Transverse colon (tissue), 4 donors: ENCODE data around the gene GOLT1A. TPM values are rescaled to one million over a fixed set of nuclear protein-coding genes. Genes with fewer than 3 reads are reported as not detected.

Experiments
- DNase-seq: peaks from one replicate; pipeline ENCODE4 v3.0.0-alpha.2; 2019
- H3K27ac ChIP-seq, 4 donors: fragments of 200-600 bp; sonication (generic); 2 replicates each; pipeline ENCODE4 v1.5.1; 2016 to 2018; ENCODE audit warnings: inconsistent platforms in 4 of 4
- H3K27me3 ChIP-seq: fragments of 200-600 bp; sonication (generic); 2 replicates; pipeline ENCODE4 v1.5.1; 2017; ENCODE audit warnings: inconsistent platforms
- H3K36me3 ChIP-seq, 4 donors: fragments of 200-600 bp; sonication (generic); 2 replicates each; pipeline ENCODE4 v1.5.1; 2017 to 2019; ENCODE audit warnings: inconsistent platforms in 4 of 4
- H3K4me1 ChIP-seq, 4 donors: fragments of 200-600 bp; sonication (generic); 2 replicates each; pipeline ENCODE4 v1.5.1; 2017 to 2020; ENCODE audit warnings: inconsistent platforms in 4 of 4
- H3K4me3 ChIP-seq, 4 donors: fragments of 200-600 bp; sonication (generic); 1 replicate in 1 of 4; 2 replicates in 3 of 4; pipeline versions ENCODE4 v1.5.1 to v1.6.1; 2017 to 2019; ENCODE audit warnings: inconsistent platforms in 4 of 4
- H3K9me3 ChIP-seq, 2 donors: fragments of 200-600 bp; sonication (generic); 2 replicates each; pipeline ENCODE4 v1.5.1; 2017 to 2019; ENCODE audit warnings: inconsistent platforms in 2 of 2
- CTCF ChIP-seq, 5 experiments: fragments of 200-600 bp in 3 of 5; fragments of 450-650 bp in 2 of 5; sonication (generic) in 3 of 5; IDR thresholded peaks; 1 replicate in 2 of 5; 2 replicates in 3 of 5; pipeline ENCODE4 v1.5.1; 2016 to 2017; ENCODE audit warnings: antibody characterized with exemption in 5 of 5, inconsistent platforms in 3 of 5, mild to moderate bottlenecking in 2 of 5, moderate library complexity in 1 of 5
- EP300 ChIP-seq: sonication (generic); formaldehyde crosslinking; IDR thresholded peaks from one replicate; pipeline ENCODE4 v1.6.1; 2017; ENCODE audit warnings: antibody characterized with exemption, low read depth
- POLR2A ChIP-seq: fragments of 450-650 bp; IDR thresholded peaks from one replicate; pipeline ENCODE4 v1.6.1; 2016; ENCODE audit warnings: antibody characterized with exemption, mild to moderate bottlenecking, moderate library complexity
- POLR2AphosphoS5 ChIP-seq, 3 donors: sonication (generic); formaldehyde crosslinking; IDR thresholded peaks; one replicate each; pipeline ENCODE4 v1.6.1; 2016; ENCODE audit warnings: antibody characterized with exemption in 3 of 3
- WGBS, 2 donors: methylation state at CpG; one replicate each; pipeline ENCODE4 v1.1.5; 2018; ENCODE audit warnings: low coverage in 1 of 2; 5-methylcytosine and 5-hydroxymethylcytosine counted together
- in situ Hi-C, 4 donors: fragments of 200-750 bp; cut with MboI; loops; one replicate each; pipeline versions ENCODE4 v1.15.0 to v1.15.1; 2017; ENCODE audit warnings: low sequenced_read_pairs in 3 of 4, low pct_ligation_motif_present in 1 of 4, low pct_unique_long_range_greater_than_20kb in 1 of 4
- intact Hi-C: fragments of 100-400 bp; cut with DNase I; formaldehyde crosslinking; loops from one replicate; pipeline ENCODE4 v1.15.1; 2023; ENCODE audit warnings: low total_unique reads
- total RNA-seq, 4 donors: library from RNA; depleted of rRNA; stranded (reverse); fragments of >200 nt; gene quantifications; one replicate each; pipeline ENCODE4 v1.1.0, GENCODE V29; 2016

Gene GOLT1A
- total RNA-seq, 4 donors from 2014 or later = 9.7 to 13.8 TPM; not detected in 2

DNA sequence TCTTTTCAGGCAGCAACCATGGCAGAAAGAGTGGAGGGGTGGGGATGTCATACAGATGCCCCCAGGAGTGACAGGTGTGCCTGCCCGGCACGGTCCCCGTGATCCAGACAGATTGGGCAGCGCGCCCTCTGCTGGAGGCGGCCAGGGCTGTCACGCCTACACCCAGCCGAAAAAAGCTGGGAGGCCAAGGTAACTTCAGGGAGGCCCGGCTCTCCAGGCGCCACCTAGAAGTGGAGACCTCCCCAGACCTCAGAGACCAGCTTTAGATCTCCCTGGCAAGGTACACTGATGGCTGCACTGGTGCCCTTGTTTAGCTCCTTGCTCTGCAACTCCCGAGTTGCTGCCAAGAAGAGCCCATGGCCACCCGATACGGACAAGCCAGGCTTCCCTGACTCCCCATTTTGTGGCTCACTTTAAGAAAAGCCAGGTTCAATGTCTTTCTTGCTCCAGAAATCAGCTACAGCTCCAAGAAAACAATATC lies 6.6 kb downstream of the GOLT1A start:
- Histone ChIP-seq H3K4me1 (peaks cover 0 to 8% (median 3%) of the 10 kb centered on the region in 4 donors), H3K4me3 (no peak overlapping the region), H3K36me3 (no peaks in the 10 kb centered on the region), H3K9me3 (no peaks in the 10 kb centered on the region), H3K27me3 (peaks cover 24% of the 10 kb centered on the region), H3K27ac (no peak overlapping the region)
- TF ChIP-seq POLR2A (no peak), CTCF (IDR thresholded peaks at IDR 0.05) (peak; percentile 73 to 91 (median 89))
- WGBS, 2 donors = 19% methylated on average over 13 of the region's 13 CpGs; no CpG with 5 or more reads in 1 of the 2 donors
- intact Hi-C loops (no loop called here), in situ Hi-C loops (no loop called here)
- DNase-seq = peak; percentile 71

DNA sequence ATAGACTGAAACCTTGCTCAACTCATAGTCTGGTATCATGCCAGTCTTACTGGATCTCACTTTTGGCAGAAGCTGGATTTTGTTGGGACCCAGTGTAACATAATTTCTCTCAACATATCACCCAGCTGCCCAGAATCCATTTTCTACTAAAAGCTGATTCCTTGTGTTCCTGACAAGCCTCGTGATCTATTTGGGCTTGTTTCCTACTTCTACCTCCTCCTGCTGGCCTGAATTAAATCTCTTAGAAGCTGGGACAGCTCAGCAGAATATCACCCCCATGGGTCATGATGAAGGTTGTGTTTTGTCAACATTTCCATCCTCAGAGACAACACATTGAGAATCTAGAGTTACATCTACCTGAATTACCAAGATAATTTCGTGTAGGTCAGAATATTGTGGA lies 7.7 kb downstream of the GOLT1A start:
- H3K27ac ChIP-seq = no peak overlapping the region
- in situ Hi-C loops = no loop called here
- no peaks in the 10 kb centered on the region for H3K9me3 ChIP-seq
- H3K4me3 ChIP-seq = no peak overlapping the region
- H3K4me1 ChIP-seq = peaks cover 0 to 8% (median 3%) of the 10 kb centered on the region in 4 donors
- H3K36me3 ChIP-seq = no peaks in the 10 kb centered on the region
- WGBS, 2 donors = 18 to 53% methylated on average over 2 of the region's 2 CpGs
- peaks cover 24% of the 10 kb centered on the region for H3K27me3 ChIP-seq
- no peak for DNase-seq
- intact Hi-C loops = no loop called here
- TF ChIP-seq POLR2AphosphoS5 (IDR thresholded peaks at IDR 0.05) (no peak), CTCF (IDR thresholded peaks at IDR 0.05) (no peak), EP300 (no peak), POLR2A (no peak)

DNA sequence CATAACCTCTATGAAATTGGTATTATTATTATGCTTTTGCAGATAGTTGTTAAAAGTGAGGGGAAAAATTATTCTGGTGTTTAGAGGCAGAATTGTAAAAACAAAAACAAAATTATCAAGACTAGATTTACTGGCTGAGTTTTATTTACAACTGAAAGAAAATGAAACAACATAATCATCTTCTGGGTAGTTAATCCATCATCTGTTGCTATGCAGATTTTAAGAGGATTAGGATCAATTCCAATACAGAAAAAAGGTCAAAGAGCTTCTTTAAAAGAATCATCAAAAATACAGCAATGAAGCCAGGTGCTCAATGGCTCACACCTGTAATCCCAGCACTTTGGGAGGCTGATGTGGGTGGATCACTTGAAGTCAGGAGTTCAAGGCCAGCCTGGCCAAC lies 8.3 kb downstream of the GOLT1A start:
- TF ChIP-seq POLR2AphosphoS5 (IDR thresholded peaks at IDR 0.05) (no peak), CTCF (IDR thresholded peaks at IDR 0.05) (no peak), POLR2A (no peak), EP300 (no peak)
- intact Hi-C loops (no loop called here), in situ Hi-C loops (no loop called here)
- Histone ChIP-seq H3K4me1 (peaks cover 0 to 8% (median 3%) of the 10 kb centered on the region in 4 donors), H3K4me3 (no peak overlapping the region), H3K27me3 (peaks cover 24% of the 10 kb centered on the region), H3K27ac (no peak overlapping the region), H3K9me3 (no peaks in the 10 kb centered on the region), H3K36me3 (no peaks in the 10 kb centered on the region)
- DNase-seq = no peak

- no peak for DNase-seq
- Histone ChIP-seq H3K27ac (no peak overlapping the region), H3K27me3 (peaks cover 24% of the 10 kb centered on the region), H3K4me3 (no peak overlapping the region), H3K4me1 (peaks cover 0 to 8% (median 3%) of the 10 kb centered on the region in 4 donors), H3K9me3 (no peaks in the 10 kb centered on the region), H3K36me3 (no peaks in the 10 kb centered on the region)
- in situ Hi-C loops = no loop called here
- TF ChIP-seq CTCF (IDR thresholded peaks at IDR 0.05) = no peak
- no peak for TF ChIP-seq EP300
- TF ChIP-seq POLR2AphosphoS5 (IDR thresholded peaks at IDR 0.05) = no peak
- no peak for TF ChIP-seq POLR2A
- whole genome bisulfite sequencing, 2 donors = 83 to 84% methylated on average over 2 of the region's 2 CpGs
- intact Hi-C loops = no loop called here
These were observed 8.8 kb downstream of the GOLT1A start for GRCh38 chr1:204204944-204205343.
